PFSK-1 (cell line): ENCODE data around the gene NKTR.

Experiments used
- FOXP2 ChIP-seq: optimal IDR thresholded peaks from 2 replicates; pipeline ENCODE3; 2011; ENCODE audit warnings: borderline replicate concordance, control low read depth, inconsistent platforms; ENCODE audit not compliant: insufficient read depth; ENCODE audit errors: extremely low read length, extremely low read depth
- POLR2AphosphoS5 ChIP-seq: IDR thresholded peaks from 2 replicates; pipeline ENCODE4 v1.6.1; 2012; ENCODE audit warnings: low read depth, mild to moderate bottlenecking, control low read depth, low read length, moderate library complexity
- SIN3A ChIP-seq: IDR thresholded peaks from 2 replicates; pipeline ENCODE4 v1.6.1; 2012; ENCODE audit warnings: mild to moderate bottlenecking, low read length, moderate library complexity, borderline replicate concordance; ENCODE audit not compliant: insufficient read depth
- TAF1 ChIP-seq: IDR thresholded peaks from 2 replicates; pipeline ENCODE4 v1.6.1; 2012; ENCODE audit warnings: low read length, control low read depth, borderline replicate concordance; ENCODE audit not compliant: insufficient read depth
- TF ChIP-seq, protein P1 (sequence below), 2 experiments: IDR thresholded peaks; 2 replicates each; pipeline versions ENCODE4 v1.6.1 to v1.8.0; 2011 to 2012; ENCODE audit warnings: low read depth in 2 of 2, low read length in 2 of 2, control low read depth in 1 of 2, inconsistent platforms in 1 of 2, mild to moderate bottlenecking in 1 of 2, moderate library complexity in 1 of 2; ENCODE audit not compliant: insufficient read depth in 1 of 2

NKTR gene

DNA sequence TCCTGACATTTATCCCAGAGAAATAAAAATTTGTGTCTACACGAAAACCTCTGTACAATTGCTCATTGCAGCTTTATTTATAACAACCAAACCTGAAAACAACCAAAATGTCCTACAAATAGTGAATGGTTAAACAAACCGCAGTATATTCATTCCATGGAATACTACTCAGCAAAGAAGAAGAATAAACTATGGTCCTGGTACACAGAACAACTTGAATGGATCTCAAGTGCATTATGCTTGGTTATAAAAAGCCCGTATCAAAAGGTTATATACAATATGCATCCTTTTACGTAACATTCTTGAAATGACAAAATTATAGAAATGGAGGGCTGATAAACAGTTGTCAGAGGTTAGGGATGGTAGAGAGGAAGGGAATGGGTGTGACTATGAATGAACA, 22.4 kb upstream of the NKTR start:
- TF ChIP-seq POLR2AphosphoS5: no peak
- no peak for TF ChIP-seq SIN3A
- TF ChIP-seq, protein P1, sequence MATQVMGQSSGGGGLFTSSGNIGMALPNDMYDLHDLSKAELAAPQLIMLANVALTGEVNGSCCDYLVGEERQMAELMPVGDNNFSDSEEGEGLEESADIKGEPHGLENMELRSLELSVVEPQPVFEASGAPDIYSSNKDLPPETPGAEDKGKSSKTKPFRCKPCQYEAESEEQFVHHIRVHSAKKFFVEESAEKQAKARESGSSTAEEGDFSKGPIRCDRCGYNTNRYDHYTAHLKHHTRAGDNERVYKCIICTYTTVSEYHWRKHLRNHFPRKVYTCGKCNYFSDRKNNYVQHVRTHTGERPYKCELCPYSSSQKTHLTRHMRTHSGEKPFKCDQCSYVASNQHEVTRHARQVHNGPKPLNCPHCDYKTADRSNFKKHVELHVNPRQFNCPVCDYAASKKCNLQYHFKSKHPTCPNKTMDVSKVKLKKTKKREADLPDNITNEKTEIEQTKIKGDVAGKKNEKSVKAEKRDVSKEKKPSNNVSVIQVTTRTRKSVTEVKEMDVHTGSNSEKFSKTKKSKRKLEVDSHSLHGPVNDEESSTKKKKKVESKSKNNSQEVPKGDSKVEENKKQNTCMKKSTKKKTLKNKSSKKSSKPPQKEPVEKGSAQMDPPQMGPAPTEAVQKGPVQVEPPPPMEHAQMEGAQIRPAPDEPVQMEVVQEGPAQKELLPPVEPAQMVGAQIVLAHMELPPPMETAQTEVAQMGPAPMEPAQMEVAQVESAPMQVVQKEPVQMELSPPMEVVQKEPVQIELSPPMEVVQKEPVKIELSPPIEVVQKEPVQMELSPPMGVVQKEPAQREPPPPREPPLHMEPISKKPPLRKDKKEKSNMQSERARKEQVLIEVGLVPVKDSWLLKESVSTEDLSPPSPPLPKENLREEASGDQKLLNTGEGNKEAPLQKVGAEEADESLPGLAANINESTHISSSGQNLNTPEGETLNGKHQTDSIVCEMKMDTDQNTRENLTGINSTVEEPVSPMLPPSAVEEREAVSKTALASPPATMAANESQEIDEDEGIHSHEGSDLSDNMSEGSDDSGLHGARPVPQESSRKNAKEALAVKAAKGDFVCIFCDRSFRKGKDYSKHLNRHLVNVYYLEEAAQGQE (IDR thresholded peaks at IDR 0.05; ENCODE audit: insufficient read depth in 1 of 2, low read depth in 2 of 2, low read length in 2 of 2): no peak
- no peak for TF ChIP-seq FOXP2
- TF ChIP-seq TAF1: no peak

DNA sequence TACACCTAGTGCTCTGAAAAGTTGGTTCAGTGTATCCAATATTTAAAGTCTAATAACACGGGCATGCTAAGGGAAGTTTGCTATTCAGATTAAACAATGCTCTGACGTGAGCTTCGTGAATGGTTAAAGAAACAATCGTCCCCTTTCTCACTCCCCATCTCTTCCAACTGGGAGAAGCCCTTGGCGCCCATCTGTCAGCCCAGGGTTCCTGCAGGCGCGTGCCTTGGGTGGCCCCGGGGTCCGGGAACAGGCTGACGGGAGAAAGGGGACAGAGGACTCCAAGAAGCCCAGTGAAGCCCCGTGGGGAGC, 19.1 kb upstream of the NKTR start:
- TF ChIP-seq, protein P1 (IDR thresholded peaks at IDR 0.05; ENCODE audit: insufficient read depth in 1 of 2, low read depth in 2 of 2, low read length in 2 of 2): no peak
- no peak for TF ChIP-seq FOXP2
- TF ChIP-seq POLR2AphosphoS5: no peak
- TF ChIP-seq SIN3A: no peak
- no peak for TF ChIP-seq TAF1

DNA sequence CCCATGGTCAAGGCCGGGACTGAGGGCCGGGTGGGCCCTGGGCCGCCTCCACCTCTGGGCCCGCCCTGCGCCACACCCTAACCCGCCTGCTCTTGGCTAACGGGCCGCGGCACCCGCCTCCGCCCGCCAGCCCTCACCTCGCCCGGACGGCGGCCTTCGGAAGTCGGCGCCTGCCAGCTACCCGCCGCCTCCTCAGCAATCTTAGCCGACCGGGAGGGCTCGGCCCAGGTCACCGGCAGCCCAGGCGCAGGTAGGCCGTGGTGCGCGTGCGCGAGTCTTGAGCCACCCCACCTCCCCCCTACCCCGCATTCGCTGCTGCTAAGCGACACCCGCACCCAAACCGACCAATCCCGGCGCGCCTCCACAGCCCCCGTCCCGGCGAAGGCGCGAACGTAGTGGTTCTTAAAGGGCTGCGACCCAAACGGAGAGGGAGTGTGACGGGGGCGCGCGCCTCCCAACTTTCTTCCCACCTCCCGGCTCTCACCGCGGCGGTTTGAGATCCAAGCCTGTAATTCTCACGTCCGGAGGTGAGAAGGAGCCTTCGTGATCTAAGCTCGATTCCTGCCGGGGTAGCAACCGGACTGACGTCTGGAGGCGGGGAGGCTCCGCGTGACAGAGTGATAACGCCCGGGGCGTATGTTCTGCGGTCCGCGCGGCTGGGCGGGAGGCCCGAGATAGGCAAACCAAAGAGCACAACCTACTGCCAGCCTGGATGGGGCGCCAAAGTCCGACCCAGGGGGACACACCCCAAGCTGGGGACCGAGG, 18.6 kb upstream of the NKTR start, which contains the start of gene SEC22C:
Gene SEC22C (minus strand): TSS at position 259 of the 765 bp plus-strand sequence. CDS start 12,921 bp downstream, outside the sequence.
- TF ChIP-seq FOXP2 (peak; percentile 79), POLR2AphosphoS5 (peak; percentile 87), TAF1 (peak; percentile 80), SIN3A (no peak)
- TF ChIP-seq, protein P1 (IDR thresholded peaks at IDR 0.05; ENCODE audit: insufficient read depth in 1 of 2, low read depth in 2 of 2, low read length in 2 of 2): peak in 1 of 2 experiments; percentile 15; a peak in 1 of 4 replicates

DNA sequence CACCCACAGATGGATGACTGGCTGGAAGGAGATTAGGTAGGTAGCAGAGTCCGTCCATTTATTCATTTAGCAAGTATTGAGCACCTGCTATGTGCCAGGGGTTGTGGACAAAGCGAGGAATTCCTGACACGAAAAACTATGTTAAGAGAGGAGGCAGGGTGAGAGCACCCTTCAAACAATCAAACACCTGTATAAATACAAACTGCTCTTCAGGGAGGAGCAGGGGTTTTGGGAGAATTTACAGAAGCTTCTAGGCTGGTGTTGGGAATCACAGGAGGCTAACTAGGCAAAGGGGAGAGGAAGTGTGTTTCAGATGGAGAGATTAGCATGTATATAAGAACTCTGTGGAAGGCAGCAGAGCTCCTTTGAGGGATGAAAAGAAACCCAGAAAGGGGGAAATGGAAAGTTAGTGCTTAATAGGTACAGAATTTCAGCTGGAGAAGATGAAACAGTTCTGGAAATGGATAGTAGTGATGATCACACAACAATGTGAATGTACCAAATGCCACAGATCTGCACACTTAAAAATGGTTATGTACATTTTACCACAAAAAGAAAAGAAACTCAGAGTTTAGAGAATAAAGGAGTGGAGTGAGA, 17.9 kb upstream of the NKTR start:
- TF ChIP-seq POLR2AphosphoS5: no peak

DNA sequence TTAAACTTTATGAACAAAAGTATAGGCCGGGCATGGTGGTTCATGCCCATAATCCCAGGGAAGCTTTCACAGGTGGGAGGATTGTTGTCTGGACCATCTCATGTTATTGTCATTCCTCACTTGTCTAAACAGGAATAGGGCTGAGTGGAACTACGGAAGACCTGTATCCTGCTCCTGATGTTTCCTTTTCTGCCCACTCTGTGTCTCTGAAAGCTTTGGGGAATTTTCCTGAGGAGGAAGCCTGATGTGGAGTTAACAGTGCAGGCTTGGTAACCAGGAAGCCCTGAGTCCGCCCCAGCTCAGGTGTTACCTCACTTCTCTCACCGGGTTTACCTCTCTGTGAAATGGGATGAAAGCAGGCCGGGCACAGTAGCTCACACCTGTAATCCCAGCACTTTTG, 11.9 kb upstream of the NKTR start:
- TF ChIP-seq, protein P1 (IDR thresholded peaks at IDR 0.05; ENCODE audit: insufficient read depth in 1 of 2, low read depth in 2 of 2, low read length in 2 of 2): no peak
- TF ChIP-seq SIN3A (no peak), POLR2AphosphoS5 (no peak), FOXP2 (no peak), TAF1 (no peak)
